Endothelial cell of umbilical vein (primary cell): Measurements from ENCODE around the gene ABLIM1. TPM values are rescaled to one million over a fixed set of nuclear protein-coding genes. Genes with fewer than 3 reads are reported as not detected.

Source experiments
- BruUV-seq: library from RNA; stranded (reverse); fragments of 400-500 nt; replicated peaks from 2 replicates; lab custom pipeline; 2021; lab: Mats Ljungman, UMichigan
- CTCF ChIA-PET: fragments of 300-600, 350-600 bp; sonication (Branson Sonifier 250); formaldehyde crosslinking; loops from one replicate; lab custom pipeline; 2021; ENCODE audit warnings: antibody characterized with exemption, inconsistent platforms; lab: Charles Lee
- POLR2A ChIA-PET: fragments of 300-600, 350-600 bp; sonication (Branson Sonifier 250); formaldehyde crosslinking; loops from one replicate; lab custom pipeline; 2021; ENCODE audit warnings: antibody characterized with exemption, inconsistent platforms; lab: Charles Lee
- DNase-seq: peaks from one replicate; pipeline ENCODE4 v3.0.0-alpha.2; 2011; ENCODE audit warnings: low read depth, low spot score
- FAIRE-seq: peaks from 2 replicates; lab custom pipeline; 2011; peaks lifted over from hg19 to GRCh38; lab: Jason Lieb, UNC
- H2AFZ ChIP-seq: 2 replicates; pipeline ENCODE4 v1.6.0; 2012; ENCODE audit warnings: low read depth, low read length, control low read depth, inconsistent platforms
- H3K27ac ChIP-seq: 2 replicates; pipeline ENCODE4 v1.5.1; 2011; ENCODE audit warnings: low read depth, mild to moderate bottlenecking, control low read depth, low read length, moderate library complexity; ENCODE audit not compliant: insufficient read depth
- H3K27me3 ChIP-seq, 2 experiments: 2 replicates each; pipeline versions ENCODE4 v1.6.0 to v1.6.1; 2011; ENCODE audit warnings: low read length in 2 of 2, mixed read lengths in 1 of 2; ENCODE audit not compliant: control insufficient read depth in 2 of 2, insufficient read depth in 2 of 2
- H3K36me3 ChIP-seq, 2 experiments: 2 replicates in 1 of 2; 3 replicates in 1 of 2; pipeline ENCODE4 v1.5.1; 2011; ENCODE audit warnings: low read length in 2 of 2, mild to moderate bottlenecking in 1 of 2, moderate library complexity in 1 of 2; ENCODE audit not compliant: control insufficient read depth in 2 of 2, insufficient read depth in 2 of 2; ENCODE audit errors: extremely low read depth in 1 of 2
- H3K4me1 ChIP-seq: 3 replicates; pipeline ENCODE4 v1.5.1; 2011; ENCODE audit warnings: mild to moderate bottlenecking, low read length; ENCODE audit not compliant: control insufficient read depth, insufficient read depth; ENCODE audit errors: extremely low read depth
- H3K4me2 ChIP-seq: 2 replicates; pipeline ENCODE4 v1.6.1; 2011; ENCODE audit warnings: low read length, control low read depth, mixed read lengths; ENCODE audit not compliant: insufficient read depth
- H3K4me3 ChIP-seq, 3 experiments: fragments of 200-600 bp in 1 of 3; sonication (generic), shearing (Covaris generic) in 1 of 3; replicated peaks in 1 of 3; 2 replicates each; pipeline ENCODE4 v1.5.1; 2011 to 2016; ENCODE audit warnings: control low read depth in 3 of 3, low read length in 3 of 3, mild to moderate bottlenecking in 2 of 3, inconsistent platforms in 1 of 3, low read depth in 1 of 3, moderate library complexity in 1 of 3; ENCODE audit not compliant: insufficient read depth in 1 of 3
- H3K79me2 ChIP-seq: 2 replicates; pipeline ENCODE4 v1.6.0; 2012; ENCODE audit warnings: low read length, inconsistent platforms; ENCODE audit not compliant: control insufficient read depth, insufficient read depth
- H3K9ac ChIP-seq: replicated peaks from 2 replicates; pipeline ENCODE3; 2011; ENCODE audit warnings: low read length, control low read depth; ENCODE audit not compliant: insufficient read depth; ENCODE audit errors: extremely low read depth
- H3K9me1 ChIP-seq: replicated peaks from 3 replicates; pipeline ENCODE4 v1.6.0; 2011; ENCODE audit warnings: mild to moderate bottlenecking, low read length; ENCODE audit not compliant: control insufficient read depth, insufficient read depth; ENCODE audit errors: extremely low read depth
- H3K9me3 ChIP-seq: replicated peaks from 2 replicates; pipeline ENCODE4 v1.5.1; 2012; ENCODE audit warnings: low read length, inconsistent platforms; ENCODE audit not compliant: control insufficient read depth, insufficient read depth
- H4K20me1 ChIP-seq: replicated peaks from 2 replicates; pipeline ENCODE3; 2011; ENCODE audit warnings: mild to moderate bottlenecking, low read length; ENCODE audit not compliant: control insufficient read depth, insufficient read depth; ENCODE audit errors: extremely low read depth
- EZH2 ChIP-seq: IDR thresholded peaks from 2 replicates; pipeline ENCODE4 v1.6.1; 2012; ENCODE audit warnings: borderline replicate concordance, low read depth, mild to moderate bottlenecking, moderate library complexity, low read length, inconsistent platforms; ENCODE audit not compliant: severe bottlenecking
- FOS ChIP-seq: IDR thresholded peaks from 2 replicates; pipeline ENCODE4 v1.6.1; 2011; ENCODE audit warnings: mild to moderate bottlenecking, low read length, moderate library complexity, borderline replicate concordance; ENCODE audit not compliant: insufficient read depth
- GATA2 ChIP-seq: IDR thresholded peaks from 2 replicates; pipeline ENCODE4 v1.7.0; 2011; ENCODE audit warnings: low read depth, mild to moderate bottlenecking, moderate library complexity, mixed read lengths, low read length; ENCODE audit not compliant: insufficient read length, insufficient read depth
- JUN ChIP-seq: IDR thresholded peaks from 2 replicates; pipeline ENCODE4 v1.6.1; 2011; ENCODE audit warnings: borderline replicate concordance, low read depth; ENCODE audit not compliant: insufficient read length, insufficient read depth
- MAX ChIP-seq: IDR thresholded peaks from 2 replicates; pipeline ENCODE4 v1.6.1; 2011; ENCODE audit not compliant: insufficient read depth, insufficient read length
- MYC ChIP-seq: IDR thresholded peaks from one replicate; pipeline ENCODE4 v1.6.1; 2011; ENCODE audit warnings: mild to moderate bottlenecking, low read depth, low read length
- POLR2A ChIP-seq: IDR thresholded peaks from 2 replicates; pipeline ENCODE4 v1.6.1; 2012; ENCODE audit warnings: low read depth, mild to moderate bottlenecking, control low read depth, low read length
- POLR2AphosphoS5 ChIP-seq: IDR thresholded peaks from 2 replicates; pipeline ENCODE4 v1.6.1; 2012; ENCODE audit warnings: low read depth, mild to moderate bottlenecking, control low read depth, low read length, moderate library complexity; ENCODE audit not compliant: insufficient read depth
- dilution Hi-C: fragments of 300-500 bp; cut with MboI; formaldehyde crosslinking; loops from one replicate; pipeline ENCODE4 v1.15.0; 2019; ENCODE audit warnings: low sequenced_read_pairs; ENCODE audit not compliant: extremely low pct_ligation_motif_present
- intact Hi-C: fragments of 100-400 bp; cut with micrococcal nuclease; formaldehyde crosslinking; loops from one replicate; pipeline ENCODE4 v1.10.0; 2022
- polyA plus RNA-seq, 4 experiments: library from polyadenylated mRNA; depleted of rRNA in 3 of 4; stranded (reverse) in 3 of 4; unstranded in 1 of 4; fragments of >200 nt; gene quantifications; 2 replicates each; pipeline versions ENCODE4 v1.2.1 to v1.2.3, GENCODE V29; 2011 to 2012; ENCODE audit warnings: missing spikeins in 1 of 4
- total RNA-seq: library from RNA; stranded (reverse); gene quantifications from 2 replicates; pipeline ENCODE4 v1.2.3, GENCODE V29; 2021
- TF ChIP-seq, protein P1 (sequence below), 2 donors: IDR thresholded peaks; 1 replicate in 1 of 2; 2 replicates in 1 of 2; pipeline ENCODE4 v1.5.1; 2011; ENCODE audit warnings: low read length in 2 of 2, mild to moderate bottlenecking in 2 of 2, moderate library complexity in 2 of 2, control low read depth in 1 of 2, inconsistent platforms in 1 of 2, low read depth in 1 of 2; ENCODE audit not compliant: insufficient read depth in 1 of 2; ENCODE audit errors: extremely low read depth in 1 of 2

The ABLIM1 gene
- total and polyA plus RNA-seq, 2 donors (not counting 3 experiments of a cell fraction or from before 2014, with no cell fraction given) = 128 to 235 TPM

GRCh38 chr10:114609518-114610426, 48.3 kb downstream of the ABLIM1 start:
- Histone ChIP-seq H3K4me1 (peaks cover 8% of the 10 kb centered on the region), H3K4me2 (no peak overlapping the region), H3K27me3 (no peaks in the 10 kb centered on the region), H3K79me2 (no peaks in the 10 kb centered on the region), H3K9me3 (no peaks in the 10 kb centered on the region), H3K27ac (no peak overlapping the region), H2AFZ (no peak overlapping the region), H3K9me1 (no peaks in the 10 kb centered on the region), H3K36me3 (no peaks in the 10 kb centered on the region), H4K20me1 (no peaks in the 10 kb centered on the region), H3K4me3 (no peak overlapping the region), H3K9ac (no peak overlapping the region)
- TF ChIP-seq MAX (no peak), JUN (no peak), GATA2 (no peak), FOS (no peak), MYC (no peak), POLR2A (no peak), EZH2 (no peak), POLR2AphosphoS5 (no peak)
- TF ChIP-seq, protein P1, sequence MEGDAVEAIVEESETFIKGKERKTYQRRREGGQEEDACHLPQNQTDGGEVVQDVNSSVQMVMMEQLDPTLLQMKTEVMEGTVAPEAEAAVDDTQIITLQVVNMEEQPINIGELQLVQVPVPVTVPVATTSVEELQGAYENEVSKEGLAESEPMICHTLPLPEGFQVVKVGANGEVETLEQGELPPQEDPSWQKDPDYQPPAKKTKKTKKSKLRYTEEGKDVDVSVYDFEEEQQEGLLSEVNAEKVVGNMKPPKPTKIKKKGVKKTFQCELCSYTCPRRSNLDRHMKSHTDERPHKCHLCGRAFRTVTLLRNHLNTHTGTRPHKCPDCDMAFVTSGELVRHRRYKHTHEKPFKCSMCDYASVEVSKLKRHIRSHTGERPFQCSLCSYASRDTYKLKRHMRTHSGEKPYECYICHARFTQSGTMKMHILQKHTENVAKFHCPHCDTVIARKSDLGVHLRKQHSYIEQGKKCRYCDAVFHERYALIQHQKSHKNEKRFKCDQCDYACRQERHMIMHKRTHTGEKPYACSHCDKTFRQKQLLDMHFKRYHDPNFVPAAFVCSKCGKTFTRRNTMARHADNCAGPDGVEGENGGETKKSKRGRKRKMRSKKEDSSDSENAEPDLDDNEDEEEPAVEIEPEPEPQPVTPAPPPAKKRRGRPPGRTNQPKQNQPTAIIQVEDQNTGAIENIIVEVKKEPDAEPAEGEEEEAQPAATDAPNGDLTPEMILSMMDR (IDR thresholded peaks at IDR 0.05; ENCODE audit: extremely low read depth in 1 of 2, insufficient read depth in 1 of 2, low read depth in 1 of 2, low read length in 2 of 2) = no peak
- CTCF ChIA-PET = interaction anchor here (1.0 to 1.5 kb wide), 5 partner anchors 16 to 111 kb away, joined by 3 to 4 read pairs (median 3); no protein-coding TSS in a partner anchor
- dilution Hi-C loops = no loop called here
- intact Hi-C loops = no loop called here
- no TSS peak for BruUV-seq
- no peak for FAIRE-seq
- DNase-seq = no peak
- POLR2A ChIA-PET = no interaction called here
